Endothelial cell of hepatic sinusoid (primary cell): Measurements from ENCODE around the gene BTRC.
"Not testable (repeated sequence)": the region's sequence is repeated elsewhere in the genome, so short reads cannot be mapped to it uniquely, and the experiment has no call there.

Experiments used
- in situ Hi-C: cut with HindIII; loops from 2 replicates; pipeline ENCODE4 v1.10.0; 2017; ENCODE audit warnings: low sequenced_read_pairs

The BTRC gene

DNA sequence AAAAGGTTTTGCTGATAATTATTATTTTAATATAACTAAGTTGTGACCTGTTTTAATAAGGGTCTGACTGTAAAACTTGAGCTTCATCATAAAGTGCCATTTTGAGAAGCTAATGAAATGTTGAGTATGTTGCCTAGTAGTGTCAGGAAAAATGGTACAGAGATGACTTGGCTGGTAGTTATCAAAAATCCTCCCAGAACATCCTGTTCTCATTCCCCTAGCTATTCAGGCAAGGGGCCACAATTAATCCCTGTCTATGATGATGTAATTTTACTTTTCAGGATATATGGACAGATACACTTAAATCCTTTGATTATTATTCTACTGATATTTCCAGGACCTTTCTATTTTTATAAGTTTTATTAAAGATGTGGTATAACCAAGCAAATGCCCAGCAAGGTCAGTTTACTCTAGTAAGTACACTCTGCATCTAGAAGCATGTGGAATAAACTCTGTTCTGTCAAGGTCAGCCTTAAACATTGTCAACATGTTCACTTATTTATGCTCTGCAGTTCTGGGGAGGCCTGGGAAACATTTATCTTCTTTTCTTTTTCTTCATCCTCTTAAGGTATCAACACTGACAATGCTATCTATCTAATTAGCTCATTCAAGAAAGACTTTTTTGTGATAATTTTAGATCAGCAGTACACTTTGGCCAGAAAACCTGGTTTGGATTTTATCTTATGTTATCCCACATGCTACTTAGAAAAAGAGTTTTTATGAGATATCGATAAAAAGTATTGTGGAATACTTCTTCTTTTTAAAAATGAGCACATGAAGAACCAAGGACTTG lies 32.1 kb downstream of the BTRC start:
- in situ Hi-C loops = no loop called here

DNA sequence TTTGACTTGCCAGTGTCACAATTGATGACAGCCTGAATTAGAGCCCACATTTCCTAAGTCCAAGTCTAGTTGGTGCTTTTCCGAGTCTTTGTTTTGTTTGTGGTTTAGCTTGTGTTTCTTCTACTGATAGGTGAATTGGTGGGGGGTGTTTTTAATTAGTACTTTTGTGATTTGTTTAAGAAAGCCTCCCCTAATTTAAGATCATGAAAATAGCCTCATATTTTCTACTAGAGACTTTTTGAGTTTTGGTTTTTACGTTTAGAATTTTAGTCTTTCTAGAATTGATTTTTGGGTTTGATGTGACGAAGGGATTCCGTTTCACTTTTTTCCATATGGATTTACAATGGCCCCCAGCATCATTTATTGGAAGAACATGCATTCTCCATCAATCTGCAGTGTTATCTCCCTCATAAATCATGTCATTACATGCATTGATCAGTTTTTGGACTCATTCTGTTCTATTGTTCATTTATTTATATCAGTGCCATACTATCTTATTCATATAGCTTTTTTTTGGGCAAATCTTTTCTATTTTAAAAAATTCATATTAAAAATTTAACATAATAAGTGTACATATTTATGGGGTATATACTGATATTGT lies 32.8 kb downstream of the BTRC start:
- in situ Hi-C loops = no loop called here

DNA sequence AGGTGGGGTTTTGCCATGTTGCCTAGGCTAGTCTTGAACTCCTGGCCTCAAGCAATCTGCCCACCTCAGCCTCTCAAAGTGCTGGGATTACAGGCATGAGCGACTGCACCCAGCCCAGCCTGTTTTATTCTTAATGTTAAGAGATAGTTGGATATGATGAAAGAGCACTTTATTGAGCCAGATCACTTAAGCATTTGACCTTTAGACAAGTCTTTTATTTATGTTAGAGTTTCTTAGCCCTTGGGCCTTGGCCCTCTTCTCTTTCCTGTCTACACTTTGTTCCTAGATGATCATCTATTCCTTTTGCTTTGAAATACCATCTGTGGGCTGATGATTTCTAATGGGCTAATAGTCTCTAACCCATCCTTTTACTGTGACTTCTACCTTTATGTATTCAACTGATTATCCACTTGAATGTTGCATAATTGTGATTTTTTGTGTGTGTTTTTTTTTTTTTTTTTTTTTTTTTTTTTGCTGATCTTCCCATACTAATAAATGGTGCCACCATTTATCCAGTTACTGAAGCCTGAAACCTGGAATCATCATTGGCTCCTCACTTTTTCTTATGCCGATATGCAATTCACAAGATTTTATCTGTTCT lies 34.8 kb downstream of the BTRC start:
- in situ Hi-C loops = no loop called here

DNA sequence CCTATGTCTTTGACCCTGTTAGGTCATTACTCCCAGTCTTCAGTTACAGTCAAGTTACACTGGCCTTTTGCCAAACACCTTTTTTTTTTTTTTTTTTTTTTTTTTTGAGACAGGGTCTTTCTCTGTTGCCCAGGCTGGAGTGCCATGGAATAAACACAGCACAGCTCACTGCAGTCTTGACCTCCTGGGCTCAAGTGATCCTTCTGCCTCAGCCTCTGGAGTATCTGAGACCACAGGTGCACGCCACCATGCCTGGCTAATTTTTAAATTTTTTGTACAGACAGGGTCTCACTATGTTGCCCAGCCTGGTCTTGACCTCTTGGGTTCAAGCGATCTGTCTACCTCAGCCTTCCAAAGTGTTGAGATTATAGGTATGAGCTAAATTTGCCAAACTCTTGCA lies 35.6 kb downstream of the BTRC start:
- in situ Hi-C loops = not testable (repeated sequence)

DNA sequence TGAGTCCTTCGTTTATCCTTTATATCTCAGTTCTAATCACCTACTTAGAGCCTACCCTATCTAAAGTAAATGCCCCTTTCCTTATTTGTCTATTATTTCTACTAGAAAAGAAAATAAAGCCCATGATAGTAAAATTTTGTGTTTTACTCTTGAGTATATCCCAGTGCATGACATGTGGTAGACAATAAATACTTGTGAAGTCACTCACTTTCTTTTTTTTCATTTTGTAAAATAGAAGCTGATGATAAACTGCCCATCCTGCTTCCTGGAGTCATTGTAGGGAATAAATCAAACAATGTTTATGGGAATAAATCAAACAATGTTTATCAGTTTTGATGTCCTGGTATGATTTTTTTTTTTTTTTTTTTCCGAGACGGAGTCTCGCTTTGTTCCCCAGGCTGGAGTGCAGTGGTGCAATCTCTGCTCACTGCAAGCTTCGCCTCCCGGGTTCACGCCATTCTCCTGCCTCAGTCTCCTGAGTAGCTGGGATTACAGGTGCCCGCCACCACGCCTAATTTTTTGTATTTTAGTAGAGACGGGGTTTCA lies 36.1 kb downstream of the BTRC start:
- in situ Hi-C loops = no loop called here

DNA sequence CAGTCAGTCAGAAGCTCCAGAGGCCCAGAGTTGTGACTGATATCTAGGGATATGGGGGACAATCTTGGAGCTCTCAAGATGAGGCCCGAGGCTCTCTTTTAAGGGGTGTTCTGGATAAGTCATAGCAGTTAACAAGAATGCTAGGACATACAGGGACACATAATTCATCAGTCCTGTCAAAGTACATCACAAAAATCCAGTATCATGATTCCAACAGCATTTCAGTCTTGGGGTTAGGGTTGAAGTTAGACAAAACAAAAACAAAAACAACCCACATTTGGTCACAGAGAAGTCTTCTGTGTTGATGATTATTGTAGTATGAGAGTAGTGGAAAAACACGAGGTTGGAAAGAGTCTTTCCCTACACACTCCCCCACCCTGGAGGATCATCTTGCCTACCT lies 39.4 kb downstream of the BTRC start:
- in situ Hi-C loops = no loop called here

DNA sequence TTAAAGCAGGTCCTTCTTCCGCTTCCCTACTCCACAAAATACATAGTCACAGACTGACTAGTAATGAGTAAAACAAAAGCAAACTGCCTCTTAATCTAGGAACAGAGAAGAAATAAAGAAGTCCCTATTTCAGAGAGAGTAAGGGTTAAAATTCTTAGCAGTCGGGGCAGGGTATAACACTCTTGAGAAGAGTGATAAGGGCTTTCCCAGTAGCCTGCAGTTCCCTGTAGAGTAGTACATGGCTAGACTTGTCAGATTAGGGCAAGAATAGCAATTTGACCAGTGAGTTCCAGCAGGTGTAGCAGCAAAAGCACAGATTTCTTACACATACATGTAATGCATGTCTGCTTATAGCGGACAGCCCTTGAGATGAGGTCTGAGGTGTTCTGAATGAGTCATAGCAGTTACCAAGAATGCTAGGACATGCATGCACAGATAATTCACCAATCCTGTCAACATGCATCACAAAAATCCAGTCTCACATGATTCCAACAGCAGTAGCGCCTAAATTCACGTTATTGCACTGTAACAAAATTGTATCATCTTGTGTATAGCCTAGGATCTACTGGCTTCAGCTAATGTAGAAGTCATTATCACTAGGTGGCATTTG lies 40.7 kb downstream of the BTRC start:
- in situ Hi-C loops = no loop called here

DNA sequence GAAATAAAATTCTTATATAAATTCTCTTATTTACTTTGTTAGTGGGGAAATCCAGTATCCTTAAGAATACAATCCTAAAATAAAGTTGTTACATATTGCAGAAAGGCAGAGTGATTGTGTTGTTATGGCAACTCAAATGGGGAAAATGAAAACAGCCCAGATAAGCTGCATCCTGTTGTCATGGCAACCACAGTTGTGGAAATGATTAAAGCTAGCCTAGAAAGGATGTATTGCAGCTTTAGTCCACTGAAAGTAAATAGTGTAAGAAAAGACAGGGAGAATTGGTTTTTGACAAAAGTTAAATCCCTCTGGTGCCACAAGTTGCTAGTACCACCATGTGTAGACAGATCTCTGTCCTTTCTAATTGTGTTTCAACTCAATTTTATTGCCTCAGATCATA lies 43.2 kb downstream of the BTRC start:
- in situ Hi-C loops = no loop called here

DNA sequence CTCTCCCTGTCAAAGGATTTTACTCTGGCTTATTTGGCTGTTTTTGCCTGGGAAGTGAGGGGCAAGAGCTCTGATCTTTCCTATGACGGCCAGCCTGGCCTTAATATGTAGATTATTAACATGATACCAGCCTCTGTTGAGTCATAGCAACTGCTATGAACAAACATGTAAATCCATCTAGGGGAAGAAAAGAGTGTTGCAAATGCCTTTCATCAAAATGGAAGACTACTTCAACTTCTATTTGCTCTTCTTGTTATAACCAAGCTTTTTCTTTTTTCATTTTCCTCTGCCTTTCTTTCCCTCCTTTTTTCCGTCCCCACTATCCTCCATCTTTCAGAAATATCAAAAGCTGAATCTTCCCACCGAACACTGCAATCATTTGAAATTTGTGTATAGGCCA lies 46.6 kb downstream of the BTRC start:
- in situ Hi-C loops = no loop called here

DNA sequence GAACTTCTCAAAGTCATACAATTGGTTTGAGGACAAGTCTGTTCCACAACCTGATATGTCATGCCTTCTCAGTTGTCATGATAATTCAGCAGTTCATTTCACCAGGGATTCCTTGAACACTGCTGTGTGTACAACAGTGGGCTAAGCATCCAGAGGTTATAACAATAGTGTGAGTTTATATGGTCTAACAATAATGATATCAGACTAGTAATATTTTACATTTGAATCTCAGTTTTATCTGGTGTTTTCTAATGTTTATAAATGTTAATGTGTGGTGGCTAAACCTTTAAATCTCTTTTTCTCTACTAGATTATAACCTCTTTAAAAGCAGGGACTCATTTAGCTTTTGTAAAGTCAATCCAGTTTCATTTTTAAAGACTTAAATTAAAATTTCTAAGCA lies 48.7 kb downstream of the BTRC start:
- in situ Hi-C loops = no loop called here

DNA sequence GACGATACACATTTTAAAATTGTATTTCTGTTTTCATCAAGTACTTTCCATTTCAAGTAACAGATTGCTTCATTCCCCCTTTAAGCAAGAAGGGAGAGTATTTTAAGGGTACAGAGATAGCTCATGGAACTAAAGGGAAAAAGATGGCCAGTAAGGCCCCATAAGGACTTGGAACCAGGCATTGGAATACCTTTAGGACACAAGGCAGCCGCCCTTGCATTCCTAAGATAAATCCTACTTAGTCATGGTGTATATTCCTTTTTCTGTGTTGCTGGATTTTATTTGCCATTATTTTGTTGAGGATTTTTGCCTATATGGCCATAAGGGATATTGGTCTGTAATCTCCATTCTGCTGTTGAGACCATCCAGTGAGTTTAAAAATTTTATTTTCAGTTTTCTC lies 49.2 kb downstream of the BTRC start:
- in situ Hi-C loops = no loop called here

DNA sequence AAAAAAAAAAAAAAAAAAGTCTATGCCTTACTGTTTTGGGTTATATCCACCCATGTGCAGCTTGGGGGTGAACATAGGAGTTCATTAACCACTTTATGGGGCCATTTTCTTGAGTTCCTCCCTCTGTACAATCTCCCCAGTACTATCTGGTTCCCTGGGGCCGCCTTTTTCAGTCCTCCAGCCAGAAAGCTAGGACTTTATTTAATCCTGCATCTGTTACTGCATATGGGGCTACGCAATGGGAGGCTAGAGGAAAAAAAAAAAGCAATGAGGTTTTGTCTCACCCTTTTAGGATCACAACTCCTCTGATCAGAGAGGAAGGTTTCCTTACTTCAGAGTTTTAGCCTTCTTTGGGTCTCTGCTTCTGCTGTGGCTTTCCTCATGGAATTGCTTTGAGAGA lies 51.0 kb downstream of the BTRC start:
- in situ Hi-C loops = no loop called here

DNA sequence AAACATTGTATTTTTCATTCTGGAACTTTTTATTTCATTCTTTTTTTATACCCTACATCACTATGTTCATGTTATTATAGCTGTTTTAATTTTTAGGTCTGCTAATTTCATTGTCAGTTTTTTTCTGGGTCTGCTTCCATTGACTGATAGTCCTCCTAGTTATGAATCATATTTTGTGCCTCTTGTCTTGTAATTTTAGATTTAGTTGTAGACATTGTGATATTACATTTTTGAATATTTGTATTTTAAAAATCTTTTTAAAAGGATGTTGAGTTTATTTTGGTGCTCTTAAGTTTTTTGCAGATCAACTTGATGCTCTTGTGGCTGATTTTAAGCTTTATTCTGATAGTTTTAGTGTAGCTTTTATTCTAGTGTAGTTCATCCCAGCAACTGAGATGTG lies 57.6 kb downstream of the BTRC start:
- in situ Hi-C loops = no loop called here

DNA sequence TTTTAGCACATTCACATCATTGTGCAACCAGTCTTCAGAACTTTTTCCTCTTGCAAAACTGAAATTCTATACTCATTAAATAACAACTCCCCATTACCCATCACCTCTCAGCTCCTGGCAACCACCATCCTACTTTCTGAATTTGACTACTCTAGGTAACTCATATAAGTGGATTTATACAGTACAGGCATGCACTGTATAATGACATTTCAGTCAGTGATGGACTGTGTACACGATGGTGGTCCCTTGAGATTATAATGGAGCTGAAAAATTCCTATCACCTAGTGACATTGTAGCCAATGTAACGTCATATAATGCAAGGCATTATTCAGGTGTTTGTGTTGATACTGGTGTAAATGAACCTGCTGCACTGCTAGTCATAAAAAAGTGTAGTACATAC lies 60.1 kb downstream of the BTRC start:
- in situ Hi-C loops = no loop called here

DNA sequence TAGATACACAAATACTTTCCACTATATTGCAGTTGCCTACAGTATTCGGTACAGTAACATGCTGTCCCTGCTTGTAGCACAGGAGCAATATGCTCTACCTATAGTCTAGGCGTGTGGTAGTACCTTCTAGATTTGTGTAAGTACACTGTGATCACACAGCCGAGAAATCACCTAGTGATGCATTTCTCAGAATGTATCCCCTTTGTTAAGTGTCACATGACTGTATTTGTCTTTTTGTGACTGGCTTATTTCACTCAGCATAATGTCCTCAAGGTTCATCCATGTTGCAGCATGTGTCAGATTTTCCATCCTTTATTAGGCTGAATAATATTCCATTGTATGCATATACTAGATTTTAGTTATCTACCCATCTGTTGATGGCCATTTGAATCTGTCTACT lies 61.9 kb downstream of the BTRC start:
- in situ Hi-C loops = no loop called here

DNA sequence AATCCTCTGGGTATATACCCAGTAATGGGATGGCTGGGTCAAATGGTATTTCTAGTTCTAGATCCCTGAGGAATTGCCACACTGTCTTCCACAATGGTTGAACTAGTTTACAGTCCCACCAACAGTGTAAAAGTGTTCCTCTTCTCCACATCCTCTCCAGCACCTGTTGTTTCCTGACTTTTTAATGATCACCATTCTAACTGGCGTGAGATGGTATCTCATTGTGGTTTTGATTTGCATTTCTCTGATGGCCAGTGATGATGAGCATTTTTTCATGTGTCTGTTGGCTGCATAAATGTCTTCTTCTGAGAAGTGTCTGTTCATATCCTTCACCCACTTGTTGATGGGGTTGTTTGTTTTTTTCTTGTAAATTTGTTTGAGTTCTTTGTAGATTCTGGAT lies 68.0 kb downstream of the BTRC start:
- in situ Hi-C loops = not testable (repeated sequence)

DNA sequence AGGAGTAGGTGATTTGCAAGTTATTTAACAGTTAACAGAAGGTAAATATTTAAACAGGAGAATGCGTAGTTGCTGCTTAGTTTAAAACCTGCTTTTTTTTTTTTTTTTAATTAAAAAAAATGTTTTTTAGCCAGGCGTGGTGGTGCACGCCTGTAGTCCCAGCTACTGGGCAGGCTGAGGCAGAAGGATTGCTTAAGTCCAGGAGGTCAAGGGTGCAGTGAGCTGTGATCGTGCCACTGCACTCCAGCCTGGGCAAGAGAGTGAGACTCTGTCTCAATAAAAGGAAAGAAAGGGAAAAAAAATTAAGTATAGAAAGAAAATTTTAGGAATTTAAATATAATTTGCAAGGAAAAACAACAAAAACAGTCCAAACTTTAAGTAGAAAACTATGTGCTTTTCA lies 71.6 kb downstream of the BTRC start:
- in situ Hi-C loops = no loop called here

DNA sequence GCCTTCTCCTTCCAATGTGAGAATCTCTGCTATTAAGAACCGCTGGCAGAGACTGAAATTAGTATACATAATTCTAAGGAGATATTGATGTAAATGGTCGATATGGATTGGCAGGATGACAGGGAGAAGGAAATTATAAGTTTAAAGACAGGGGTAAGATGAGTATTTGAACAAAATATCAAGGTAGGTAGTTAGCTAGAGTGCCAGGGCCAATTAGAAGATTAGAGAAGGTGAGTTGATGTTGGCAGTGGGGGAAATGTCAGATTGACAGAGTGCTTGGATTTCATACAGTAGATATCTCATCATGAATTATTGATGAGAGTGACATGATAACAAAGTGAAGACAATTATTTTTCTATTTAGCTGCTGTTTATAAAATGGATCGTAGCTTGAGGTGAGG lies 74.1 kb downstream of the BTRC start:
- in situ Hi-C loops = no loop called here

DNA sequence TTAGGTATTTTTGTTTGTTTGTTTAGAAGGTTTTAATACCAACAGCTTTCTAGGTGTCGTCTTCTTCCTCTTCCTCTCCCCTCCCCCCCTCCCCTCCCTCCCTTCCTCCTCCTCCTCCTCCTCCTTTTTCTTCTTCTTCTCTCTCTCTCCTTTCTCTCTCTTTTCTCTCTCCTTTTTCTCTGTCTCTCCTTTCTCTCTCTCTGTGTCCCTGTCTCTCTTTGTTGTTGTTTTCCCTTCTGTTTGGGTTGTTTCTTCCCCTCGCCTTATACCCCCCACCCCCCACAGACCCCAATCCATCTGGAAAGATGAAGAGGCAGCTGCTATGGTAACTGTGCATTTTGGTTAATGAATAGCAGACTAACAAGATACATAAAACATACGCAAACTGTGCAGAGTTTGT lies 75.5 kb downstream of the BTRC start:
- in situ Hi-C loops = no loop called here

DNA sequence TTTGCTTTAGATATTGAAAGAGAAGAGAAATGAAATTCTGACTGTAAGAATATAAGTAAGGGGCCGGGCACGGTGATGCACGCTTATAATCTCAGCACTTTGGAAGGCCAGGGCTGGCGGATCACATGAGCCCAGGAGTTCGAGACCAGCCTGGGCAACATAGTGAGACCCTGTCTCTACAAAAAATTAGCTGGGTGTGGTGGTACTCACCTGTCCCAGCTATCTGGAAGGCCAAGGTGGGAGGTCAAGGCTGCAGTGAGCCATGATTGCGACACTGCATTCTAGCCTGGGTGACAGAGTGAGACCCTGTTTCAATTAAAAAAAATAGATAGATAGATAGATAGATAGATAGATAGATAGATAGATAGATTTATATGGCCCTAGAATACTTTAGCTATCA lies 82.3 kb downstream of the BTRC start:
- in situ Hi-C loops = no loop called here

DNA sequence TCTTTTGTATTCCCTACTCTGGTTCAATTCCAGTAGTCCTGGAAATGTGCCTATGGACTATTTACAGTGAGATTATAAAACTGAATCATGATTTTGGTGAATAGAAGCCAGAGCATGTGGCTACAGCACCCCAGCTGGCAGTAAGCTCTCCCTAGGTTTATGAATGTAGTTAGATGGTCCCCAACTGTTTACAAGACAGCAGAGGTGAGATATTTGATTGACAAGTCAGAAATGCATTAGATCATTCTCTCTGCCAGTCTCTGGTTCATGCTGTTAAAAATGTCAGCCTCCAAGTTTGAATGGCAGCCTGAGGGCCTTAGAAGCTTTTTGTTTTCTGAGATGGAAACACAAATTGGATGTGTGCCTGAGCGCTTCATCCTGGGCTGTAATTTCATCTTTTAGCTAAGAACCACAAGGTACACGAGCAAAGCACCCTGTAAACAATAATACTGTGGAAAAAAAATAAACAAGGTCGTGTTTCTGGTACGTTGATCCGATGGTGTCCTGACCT lies 85.0 kb downstream of the BTRC start:
- in situ Hi-C loops = no loop called here
